Gastroesophageal sphincter (tissue), 3 donors: Measurements from ENCODE around the gene NDUFA11.

Experiments used
- EP300 ChIP-seq: sonication (generic); formaldehyde crosslinking; IDR thresholded peaks from one replicate; pipeline ENCODE4 v1.6.1; 2017; ENCODE audit warnings: antibody characterized with exemption, mild to moderate bottlenecking
- POLR2AphosphoS5 ChIP-seq: sonication (generic); formaldehyde crosslinking; IDR thresholded peaks from one replicate; pipeline ENCODE4 v1.6.1; 2017; ENCODE audit warnings: antibody characterized with exemption
- TF ChIP-seq, protein P1 (sequence below), 4 experiments: fragments of 200-600 bp in 2 of 4; fragments of 450-650 bp in 2 of 4; sonication (generic) in 1 of 4; IDR thresholded peaks; one replicate each; pipeline ENCODE4 v1.5.1; 2017 to 2019; ENCODE audit warnings: antibody characterized with exemption in 4 of 4, mild to moderate bottlenecking in 2 of 4, moderate library complexity in 2 of 4

DNA sequence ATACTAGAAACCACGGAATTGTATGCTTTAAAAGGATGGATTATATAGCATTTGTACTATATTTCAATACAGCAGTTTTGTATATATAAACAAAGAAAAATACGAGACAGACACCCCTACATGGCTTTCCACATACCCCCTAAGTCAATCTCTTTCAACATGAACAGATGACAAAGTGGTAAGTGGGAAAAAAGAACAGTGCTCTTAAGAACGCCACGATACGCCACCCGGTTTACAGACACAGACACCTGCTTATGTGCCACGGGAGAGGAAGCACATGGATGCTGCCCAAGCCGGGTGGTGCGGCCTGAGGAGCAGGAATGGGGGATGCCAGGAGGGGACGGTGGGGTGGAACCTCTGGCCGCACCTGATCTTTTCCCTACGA is 18.6 kb upstream of the NDUFA11 start:
- no peak for TF ChIP-seq EP300
- TF ChIP-seq POLR2AphosphoS5: no peak
- TF ChIP-seq, protein P1, sequence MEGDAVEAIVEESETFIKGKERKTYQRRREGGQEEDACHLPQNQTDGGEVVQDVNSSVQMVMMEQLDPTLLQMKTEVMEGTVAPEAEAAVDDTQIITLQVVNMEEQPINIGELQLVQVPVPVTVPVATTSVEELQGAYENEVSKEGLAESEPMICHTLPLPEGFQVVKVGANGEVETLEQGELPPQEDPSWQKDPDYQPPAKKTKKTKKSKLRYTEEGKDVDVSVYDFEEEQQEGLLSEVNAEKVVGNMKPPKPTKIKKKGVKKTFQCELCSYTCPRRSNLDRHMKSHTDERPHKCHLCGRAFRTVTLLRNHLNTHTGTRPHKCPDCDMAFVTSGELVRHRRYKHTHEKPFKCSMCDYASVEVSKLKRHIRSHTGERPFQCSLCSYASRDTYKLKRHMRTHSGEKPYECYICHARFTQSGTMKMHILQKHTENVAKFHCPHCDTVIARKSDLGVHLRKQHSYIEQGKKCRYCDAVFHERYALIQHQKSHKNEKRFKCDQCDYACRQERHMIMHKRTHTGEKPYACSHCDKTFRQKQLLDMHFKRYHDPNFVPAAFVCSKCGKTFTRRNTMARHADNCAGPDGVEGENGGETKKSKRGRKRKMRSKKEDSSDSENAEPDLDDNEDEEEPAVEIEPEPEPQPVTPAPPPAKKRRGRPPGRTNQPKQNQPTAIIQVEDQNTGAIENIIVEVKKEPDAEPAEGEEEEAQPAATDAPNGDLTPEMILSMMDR (IDR thresholded peaks at IDR 0.05): no peak
